H1 (cell line): ENCODE measurements around the gene APBB3. TPM values are rescaled to one million over a fixed set of nuclear protein-coding genes. Genes with fewer than 3 reads are reported as not detected.

ENCODE experiments used
- CTCF ChIA-PET: fragments of 300-600 bp; sonication (Branson Sonifier 250); formaldehyde crosslinking; loops from one replicate; lab custom pipeline; 2021; ENCODE audit not compliant: partially characterized antibody; lab: Charles Lee
- POLR2A ChIA-PET: fragments of 300-600 bp; sonication (Branson Sonifier 250); formaldehyde crosslinking; loops from one replicate; lab custom pipeline; 2021; ENCODE audit warnings: inconsistent platforms; ENCODE audit not compliant: partially characterized antibody; lab: Charles Lee
- DNase-seq, 2 experiments: peaks; one replicate each; pipeline versions ENCODE4 v3.0.0 to v3.0.0-alpha.2; 2010 to 2022; ENCODE audit warnings: low spot score in 2 of 2, low read depth in 1 of 2, mixed read lengths in 1 of 2
- FAIRE-seq: peaks from 2 replicates; lab custom pipeline; 2011; peaks lifted over from hg19 to GRCh38; lab: Jason Lieb, UNC
- H2AFZ ChIP-seq: 2 replicates; pipeline ENCODE4 v1.8.1; 2012; ENCODE audit warnings: low read length, inconsistent platforms
- H2AK5ac ChIP-seq: 2 replicates; pipeline ENCODE4 v1.6.1; 2013; ENCODE audit warnings: low read depth, low read length
- H2BK120ac ChIP-seq: replicated peaks from 2 replicates; pipeline ENCODE3; 2013; ENCODE audit warnings: low read depth, low read length, inconsistent platforms
- H2BK12ac ChIP-seq: 2 replicates; pipeline ENCODE4 v1.6.1; 2013; ENCODE audit warnings: low read depth, low read length
- H2BK15ac ChIP-seq: 2 replicates; pipeline ENCODE4 v1.6.1; 2013; ENCODE audit warnings: low read length
- H2BK20ac ChIP-seq: 2 replicates; pipeline ENCODE4 v1.6.1; 2013; ENCODE audit warnings: low read length
- H2BK5ac ChIP-seq: 2 replicates; pipeline ENCODE4 v1.6.1; 2013; ENCODE audit warnings: low read depth, low read length
- H3K14ac ChIP-seq: 2 replicates; pipeline ENCODE4 v1.6.1; 2013; ENCODE audit warnings: inconsistent platforms; ENCODE audit not compliant: insufficient read length
- H3K18ac ChIP-seq: 2 replicates; pipeline ENCODE4 v1.6.1; 2013; ENCODE audit warnings: low read length; ENCODE audit errors: extremely low read depth
- H3K23ac ChIP-seq: 2 replicates; pipeline ENCODE4 v1.6.1; 2013; ENCODE audit warnings: inconsistent platforms; ENCODE audit not compliant: insufficient read length
- H3K23me2 ChIP-seq: 2 replicates; pipeline ENCODE4 v1.6.1; 2013; ENCODE audit warnings: low read depth, low read length
- H3K27ac ChIP-seq: 2 replicates; pipeline ENCODE4 v1.6.1; 2011; ENCODE audit warnings: low read depth, low read length, inconsistent platforms
- H3K27me3 ChIP-seq, 4 experiments: replicated peaks in 1 of 4; 1 replicate in 1 of 4; 2 replicates in 3 of 4; pipeline versions ENCODE4 v1.6.1 to v1.8.1; 2011 to 2013; ENCODE audit warnings: low read length in 3 of 4, mild to moderate bottlenecking in 3 of 4, inconsistent platforms in 2 of 4, mixed read lengths in 2 of 4, moderate library complexity in 1 of 4; ENCODE audit not compliant: control insufficient read depth in 3 of 4, insufficient read depth in 3 of 4; ENCODE audit errors: extremely low read depth in 1 of 4
- H3K36me3 ChIP-seq, 4 experiments: 2 replicates each; pipeline versions ENCODE4 v1.6.1 to v1.8.1; 2011 to 2013; ENCODE audit warnings: mild to moderate bottlenecking in 4 of 4, low read length in 3 of 4, moderate library complexity in 2 of 4, control low read depth in 1 of 4, inconsistent platforms in 1 of 4; ENCODE audit not compliant: insufficient read depth in 4 of 4, control insufficient read depth in 2 of 4
- H3K4ac ChIP-seq: replicated peaks from 2 replicates; pipeline ENCODE3; 2013; ENCODE audit warnings: low read length, low read depth, mixed read lengths, inconsistent platforms; ENCODE audit not compliant: insufficient read length
- H3K4me1 ChIP-seq, 4 experiments: replicated peaks in 1 of 4; 1 replicate in 1 of 4; 2 replicates in 3 of 4; pipeline versions ENCODE4 v1.6.1 to v1.8.1; 2011 to 2013; ENCODE audit warnings: low read length in 3 of 4, inconsistent platforms in 2 of 4, mixed read lengths in 1 of 4; ENCODE audit not compliant: insufficient read depth in 4 of 4, control insufficient read depth in 3 of 4
- H3K4me2 ChIP-seq, 2 experiments: 2 replicates each; pipeline versions ENCODE4 v1.6.1 to v1.8.1; 2011 to 2013; ENCODE audit warnings: low read depth in 2 of 2, low read length in 2 of 2, control low read depth in 1 of 2, inconsistent platforms in 1 of 2, mild to moderate bottlenecking in 1 of 2; ENCODE audit not compliant: insufficient read depth in 1 of 2
- H3K4me3 ChIP-seq, 4 experiments: fragments of 200-600, 300-600 bp in 1 of 4; sonication (generic), shearing (Covaris generic), sonication (Bioruptor Twin) in 1 of 4; 2 replicates each; pipeline versions ENCODE4 v1.5.1 to v1.8.1; 2011 to 2016; ENCODE audit warnings: low read length in 4 of 4, low read depth in 3 of 4, control low read depth in 2 of 4, inconsistent platforms in 2 of 4, mild to moderate bottlenecking in 2 of 4, mixed read lengths in 1 of 4, moderate library complexity in 1 of 4; ENCODE audit not compliant: insufficient read depth in 2 of 4; ENCODE audit errors: extremely low read depth in 1 of 4
- H3K56ac ChIP-seq: replicated peaks from 2 replicates; pipeline ENCODE3; 2013; ENCODE audit warnings: low read depth, mild to moderate bottlenecking, mixed read lengths, low read length, inconsistent platforms; ENCODE audit not compliant: insufficient read length
- H3K79me1 ChIP-seq: 2 replicates; pipeline ENCODE4 v1.6.1; 2013; ENCODE audit warnings: low read depth, low read length, control low read depth
- H3K79me2 ChIP-seq, 2 experiments: 2 replicates each; pipeline versions ENCODE4 v1.6.1 to v1.8.1; 2012 to 2013; ENCODE audit warnings: low read length in 2 of 2, mild to moderate bottlenecking in 2 of 2, inconsistent platforms in 1 of 2; ENCODE audit not compliant: insufficient read depth in 2 of 2, control insufficient read depth in 1 of 2
- H3K9ac ChIP-seq, 4 experiments: replicated peaks in 1 of 4; 1 replicate in 1 of 4; 2 replicates in 3 of 4; pipeline versions ENCODE4 v1.6.1 to v1.8.1; 2011 to 2013; ENCODE audit warnings: low read depth in 3 of 4, low read length in 3 of 4, control low read depth in 2 of 4, mild to moderate bottlenecking in 2 of 4, moderate library complexity in 2 of 4, inconsistent platforms in 1 of 4; ENCODE audit errors: extremely low read depth in 1 of 4
- H3K9me3 ChIP-seq, 2 experiments: 2 replicates each; pipeline versions ENCODE4 v1.6.1 to v1.8.1; 2012 to 2013; ENCODE audit warnings: mild to moderate bottlenecking in 2 of 2, moderate library complexity in 2 of 2, control low read depth in 1 of 2, inconsistent platforms in 1 of 2, low read depth in 1 of 2, low read length in 1 of 2, mixed read lengths in 1 of 2; ENCODE audit not compliant: insufficient read depth in 2 of 2
- H4K20me1 ChIP-seq, 2 experiments: replicated peaks in 1 of 2; 2 replicates each; pipeline versions ENCODE3 to v1.8.1; 2011 to 2013; ENCODE audit warnings: inconsistent platforms in 2 of 2, low read length in 2 of 2, mild to moderate bottlenecking in 1 of 2; ENCODE audit not compliant: insufficient read depth in 2 of 2, control insufficient read depth in 1 of 2
- H4K5ac ChIP-seq: 2 replicates; pipeline ENCODE4 v1.6.1; 2013; ENCODE audit warnings: low read length, low read depth, mixed read lengths, inconsistent platforms; ENCODE audit not compliant: insufficient read length
- H4K8ac ChIP-seq: 2 replicates; pipeline ENCODE4 v1.8.0; 2013; ENCODE audit warnings: mild to moderate bottlenecking, moderate library complexity, low read length, inconsistent platforms; ENCODE audit not compliant: insufficient read depth; ENCODE audit errors: extremely low read depth
- H4K91ac ChIP-seq: replicated peaks from 2 replicates; pipeline ENCODE3; 2013; ENCODE audit warnings: low read length, mixed read lengths, inconsistent platforms; ENCODE audit not compliant: insufficient read length
- E2F6 ChIP-seq: IDR thresholded peaks from 2 replicates; pipeline ENCODE4 v1.6.1; 2012; ENCODE audit warnings: inconsistent platforms
- GABPA ChIP-seq: IDR thresholded peaks from 2 replicates; pipeline ENCODE4 v1.6.1; 2011; ENCODE audit warnings: mild to moderate bottlenecking, low read length, moderate library complexity, borderline replicate concordance; ENCODE audit not compliant: insufficient read depth
- HDAC6 ChIP-seq: IDR thresholded peaks from one replicate; pipeline ENCODE4 v1.7.1; 2012; ENCODE audit warnings: low read depth, mild to moderate bottlenecking, inconsistent platforms, low read length, moderate library complexity
- SP4 ChIP-seq: IDR thresholded peaks from 2 replicates; pipeline ENCODE4 v1.6.1; 2012; ENCODE audit warnings: low read length, inconsistent platforms
- SUZ12 ChIP-seq: fragments of 200-600 bp; sonication (generic); IDR thresholded peaks from 2 replicates; pipeline ENCODE4 v1.6.1; 2012; ENCODE audit warnings: mild to moderate bottlenecking, inconsistent platforms, low read length, moderate library complexity, mixed read lengths
- WGBS, 2 experiments: shearing (Covaris generic) in 1 of 2; methylation state at CpG; one replicate each; pipeline versions ENCODE4 v1.1.6 to v1.1.7; 2013 to 2015; ENCODE audit warnings: low lambda C conversion rate in 2 of 2, mixed read lengths in 2 of 2, inconsistent platforms in 1 of 2, low coverage in 1 of 2, missing lambda C conversion rate in 1 of 2; ENCODE audit not compliant: insufficient replicate concordance in 2 of 2, insufficient coverage in 1 of 2, insufficient read length in 1 of 2; ENCODE audit errors: extremely low coverage in 1 of 2, missing lambda C conversion rate in 1 of 2; 5-methylcytosine and 5-hydroxymethylcytosine counted together
- polyA plus RNA-seq, 7 experiments: library from polyadenylated mRNA; depleted of rRNA in 3 of 7; stranded (reverse) in 5 of 7; unstranded in 2 of 7; fragments of >200 nt in 5 of 7; fragments of 200-250 nt in 2 of 7; gene quantifications; 1 replicate in 5 of 7; 2 replicates in 1 of 7; 4 replicates in 1 of 7; pipeline versions ENCODE4 v1.2.1 to v1.2.3, GENCODE V29; 2011 to 2013; ENCODE audit warnings: missing spikeins in 2 of 7, mixed read lengths in 2 of 7
- total RNA-seq: library from RNA; stranded (reverse); fragmentation: NEBNext Ultra II Directional; extraction: Animal tissue kit (Norgen Biotek cat#: 25700); gene quantifications from 2 replicates; pipeline ENCODE4 v1.2.1, GENCODE V29; 2021

APBB3 gene
- total and polyA plus RNA-seq, 2 of the 8 experiments (the other 6 are each of a cell fraction or from before 2014, with no cell fraction given): 16.0 to 21.9 TPM

DNA sequence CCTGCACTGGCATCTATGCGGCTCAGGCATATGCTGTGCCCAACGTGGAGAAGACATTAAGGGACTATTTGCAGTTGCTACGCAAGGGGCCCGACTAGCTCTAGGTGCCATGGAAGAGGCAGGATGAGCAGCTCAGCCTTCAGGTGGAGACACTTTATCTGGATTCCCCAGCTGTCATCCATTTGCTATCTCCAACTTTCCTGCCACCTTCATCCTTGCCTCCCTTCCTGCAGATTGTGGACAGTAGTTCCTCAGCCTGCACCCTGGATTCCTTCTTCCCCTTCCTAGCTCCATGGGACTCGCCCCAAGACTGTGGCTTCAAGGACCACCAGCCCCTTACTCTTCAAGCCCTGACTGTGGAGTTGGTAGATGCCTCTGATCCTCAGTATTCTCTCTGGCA is 2.3 kb upstream of the APBB3 start:
- Histone ChIP-seq H3K4me1 (peaks cover 0 to 11% (median 4%) of the 10 kb centered on the region in 4 experiments; a peak in 5 of 7 replicates), H2AK5ac (no peak overlapping the region), H4K20me1 (no peaks in the 10 kb centered on the region), H3K79me2 (peaks cover 3 to 9% of the 10 kb centered on the region in 2 experiments; a peak in 3 of 4 replicates), H3K4ac (no peak overlapping the region), H3K27me3 (no peaks in the 10 kb centered on the region; a peak in 1 of 7 replicates), H3K4me2 (no peak overlapping the region), H3K9me3 (no peaks in the 10 kb centered on the region), H3K9ac (no peak overlapping the region), H4K5ac (no peak overlapping the region), H4K91ac (no peak overlapping the region), H3K79me1 (peaks cover 7% of the 10 kb centered on the region), H3K23ac (no peak overlapping the region), H3K4me3 (no peak overlapping the region), H3K36me3 (peaks cover 0 to 18% (median 13%) of the 10 kb centered on the region in 4 experiments; a peak in 4 of 8 replicates), H3K18ac (no peak overlapping the region), H3K27ac (no peak overlapping the region), H2BK15ac (no peak overlapping the region), H3K56ac (no peak overlapping the region), H3K14ac (no peak overlapping the region), H2BK20ac (no peak overlapping the region), H3K23me2 (peaks cover 14% of the 10 kb centered on the region), H2BK120ac (no peak overlapping the region), H2AFZ (no peak overlapping the region), H2BK12ac (no peak overlapping the region), H4K8ac (no peak overlapping the region), H2BK5ac (no peak overlapping the region)
- POLR2A ChIA-PET: interaction anchor here (1.1 to 10.0 kb wide), 3 partner anchors 10 to 73 kb away, joined by 4 to 94 read pairs (median 25); partner anchors contain the start of genes EIF4EBP3, SRA1 and TMCO6
- FAIRE-seq (no peak), DNase-seq (no peak)
- 90% methylated on average over 5 of the region's 5 CpGs; no CpG with 5 or more reads in 1 of the 2 experiments for WGBS, 2 experiments
- CTCF ChIA-PET: interaction anchor here (0.6 to 3.4 kb wide), 6 partner anchors 11 to 194 kb away, joined by 3 to 20 read pairs (median 4); partner anchors contain the start of gene EIF4EBP3
- TF ChIP-seq GABPA: no peak
- TF ChIP-seq HDAC6: no peak
- no peak for TF ChIP-seq SP4
- no peak for TF ChIP-seq SUZ12
- no peak for TF ChIP-seq E2F6
